HCEC 1CT (cell line): ENCODE data around the gene FXYD6.

ENCODE experiments used
- DNase-seq: peaks from one replicate; pipeline ENCODE4 v3.0.0-alpha.2; 2017

The FXYD6 gene

GRCh38 chr11:117883063-117883462, 6.6 kb upstream of the FXYD6 start:
- DNase-seq = no peak

- no peak for DNase-seq
These were observed 6.0 kb upstream of the FXYD6 start for GRCh38 chr11:117882311-117882905.

- no peak for DNase-seq
These were observed 4.8 kb upstream of the FXYD6 start for GRCh38 chr11:117881217-117881616.

GRCh38 chr11:117879516-117880480, 3.3 kb upstream of the FXYD6 start:
- DNase-seq = no peak

GRCh38 chr11:117878939-117879475, 2.5 kb upstream of the FXYD6 start:
- DNase-seq = no peak

GRCh38 chr11:117878314-117878938, 2.0 kb upstream of the FXYD6 start:
- DNase-seq = peak; percentile 15

GRCh38 chr11:117877120-117877784, 794 bp upstream of the FXYD6 start:
- no peak for DNase-seq

- DNase-seq = no peak
These were observed 458 bp downstream of the FXYD6 start for GRCh38 chr11:117876059-117876340.

GRCh38 chr11:117875382-117876058, 938 bp downstream of the FXYD6 start:
- DNase-seq = no peak

GRCh38 chr11:117874910-117875381, 1.5 kb downstream of the FXYD6 start:
- DNase-seq = no peak

- no peak for DNase-seq
These were observed 2.1 kb downstream of the FXYD6 start for GRCh38 chr11:117874253-117874909.

- no peak for DNase-seq
These were observed 2.7 kb downstream of the FXYD6 start for GRCh38 chr11:117873828-117874125.

GRCh38 chr11:117872975-117873827, 3.3 kb downstream of the FXYD6 start:
- no peak for DNase-seq

- no peak for DNase-seq
These were observed 4.0 kb downstream of the FXYD6 start for GRCh38 chr11:117872420-117872961.

GRCh38 chr11:117871784-117872183, 4.7 kb downstream of the FXYD6 start:
- no peak for DNase-seq

GRCh38 chr11:117871160-117871559, 5.3 kb downstream of the FXYD6 start:
- DNase-seq = no peak

- no peak for DNase-seq
These were observed 6.1 kb downstream of the FXYD6 start for GRCh38 chr11:117870103-117870952.

GRCh38 chr11:117869604-117870003, 6.9 kb downstream of the FXYD6 start:
- no peak for DNase-seq

GRCh38 chr11:117868815-117869561, 7.5 kb downstream of the FXYD6 start:
- no peak for DNase-seq
